ENCODE data around the gene CHMP3. TPM values are rescaled to one million over a fixed set of nuclear protein-coding genes. Genes with fewer than 3 reads are reported as not detected.

Gene CHMP3
- total RNA-seq, 1 donor from 2014 or later = 241 TPM

DNA sequence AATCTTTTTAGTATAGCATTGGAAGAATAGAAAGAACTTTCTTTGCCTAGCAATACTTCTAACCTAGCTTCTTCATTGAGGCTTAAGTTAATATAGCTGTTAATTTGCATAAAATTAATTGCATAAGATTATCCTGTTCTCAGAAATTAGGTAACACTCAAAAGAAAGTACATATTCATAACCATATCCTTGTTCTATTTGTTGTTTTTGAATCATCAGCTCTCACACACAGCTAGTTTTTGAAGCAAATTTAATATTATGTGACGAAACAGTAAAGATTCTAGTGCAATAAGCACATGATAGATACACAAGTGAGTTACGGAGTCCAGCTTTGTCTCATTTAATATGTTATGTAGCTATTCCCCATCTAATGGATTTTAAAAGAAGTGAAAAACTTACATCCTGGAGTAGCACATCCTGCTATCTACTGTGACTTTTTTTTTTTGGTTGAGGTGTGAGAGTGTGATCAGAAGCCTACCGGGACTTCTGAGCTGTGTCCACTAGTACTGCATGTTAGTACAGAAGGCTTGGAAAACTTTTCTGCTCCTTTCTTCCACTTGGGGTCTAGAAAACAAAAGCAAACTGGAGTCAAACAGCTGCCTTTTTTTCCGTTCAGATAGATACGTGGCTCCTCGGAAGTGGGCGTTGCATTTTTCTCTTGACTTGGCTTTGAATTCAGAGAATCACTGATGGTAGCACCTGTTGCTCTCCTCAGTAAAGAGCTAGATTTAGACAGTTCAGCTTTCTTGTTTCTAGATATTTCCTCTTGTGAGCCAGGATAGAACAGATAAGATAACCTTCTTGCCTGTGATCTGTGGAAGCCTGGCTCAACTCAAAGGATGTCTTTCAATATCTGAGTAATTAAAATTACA lies 94.8 kb downstream of the CHMP3 start:
- DNase-seq (ENCODE audit: low read depth) = no peak

DNA sequence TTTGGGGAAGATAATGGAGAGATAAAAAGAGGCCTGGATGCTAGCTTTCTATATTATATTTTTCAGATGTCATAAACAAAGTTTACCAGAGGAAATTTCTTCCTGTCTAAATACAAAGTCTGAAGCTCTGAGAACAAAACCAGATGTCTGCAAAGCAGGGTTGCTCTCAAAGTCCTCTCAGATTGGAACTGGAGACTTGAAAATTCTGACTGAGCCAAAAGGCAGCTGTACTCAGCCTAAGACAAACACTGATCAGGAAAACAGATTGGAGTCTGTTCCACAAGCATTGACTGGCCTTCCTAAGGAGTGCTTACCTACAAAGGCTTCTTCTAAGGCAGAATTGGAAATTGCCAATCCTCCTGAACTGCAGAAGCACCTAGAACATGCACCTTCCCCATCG lies 96.9 kb downstream of the CHMP3 start:
- no peak for DNase-seq (ENCODE audit: low read depth)

DNA sequence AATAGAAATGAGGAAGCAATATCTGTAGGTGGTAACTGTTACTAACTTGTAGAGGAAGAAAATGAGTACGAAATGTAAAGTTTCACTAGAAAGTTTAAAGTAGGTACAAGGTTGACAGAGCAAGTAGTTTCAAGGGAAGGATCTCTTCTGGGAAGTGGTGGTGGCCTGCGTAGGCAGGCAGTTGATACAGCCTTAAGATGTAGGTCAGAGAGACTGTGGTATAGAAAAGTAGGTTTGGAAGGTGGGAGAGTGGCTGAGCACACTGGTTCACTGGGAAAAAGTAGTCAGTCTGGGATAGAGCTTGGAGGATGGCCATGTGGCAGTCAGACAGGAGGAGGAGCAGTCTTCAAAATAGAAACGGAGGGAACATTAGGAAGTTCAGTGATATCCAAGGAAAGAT lies 98.6 kb downstream of the CHMP3 start:
- no peak for DNase-seq (ENCODE audit: low read depth)

- DNase-seq (ENCODE audit: low read depth) = no peak
Measured at GRCh38 chr2:86461042-86461743, 102.0 kb downstream of the CHMP3 start.

DNA sequence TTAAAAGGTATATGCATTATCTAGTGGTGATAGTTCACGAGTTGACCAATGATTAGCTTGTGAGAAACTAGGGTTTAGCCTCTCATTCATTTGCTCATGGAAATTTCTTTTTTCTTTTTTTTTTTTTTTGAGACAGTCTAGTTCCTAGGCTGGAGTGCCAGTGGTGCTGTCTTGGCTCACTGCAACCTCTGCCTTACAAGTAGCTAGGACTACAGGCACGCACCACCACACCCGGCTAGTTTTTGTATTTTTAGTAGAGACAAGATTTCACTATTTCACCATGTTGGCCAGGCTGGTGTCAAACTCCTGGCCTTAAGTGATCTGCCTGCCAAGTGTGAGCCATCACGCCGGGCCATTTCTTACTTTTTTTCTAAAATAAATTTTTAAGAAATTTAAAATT lies 108.1 kb downstream of the CHMP3 start:
- DNase-seq (ENCODE audit: low read depth) = no peak

- no peak for DNase-seq (ENCODE audit: low read depth)
Measured at GRCh38 chr2:86454238-86454637, 109.0 kb downstream of the CHMP3 start.

DNA sequence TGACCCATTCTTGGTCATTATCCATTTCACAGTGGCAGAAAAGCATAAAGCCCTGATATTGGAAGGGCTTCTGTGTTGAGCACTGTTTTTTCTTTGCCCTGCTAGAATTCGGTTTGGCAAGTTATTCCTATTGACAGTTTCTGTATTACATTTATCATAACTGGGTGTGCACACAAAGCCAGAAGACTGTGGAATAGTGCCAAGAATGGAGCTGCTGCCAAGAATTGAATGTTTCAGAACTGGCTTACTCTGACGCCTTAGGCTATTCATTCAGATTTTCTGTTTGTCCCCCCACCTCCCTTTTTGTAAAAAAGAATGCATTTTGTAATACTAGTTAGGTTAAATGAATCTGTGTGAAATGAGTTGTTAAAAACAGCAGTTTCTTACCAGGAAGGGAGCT lies 109.4 kb downstream of the CHMP3 start:
- peak; percentile 34 for DNase-seq (ENCODE audit: low read depth)

Other genes with a start within 250 kb of the CHMP3 start
- gene REEP1, start 225.8 kb downstream of the CHMP3 start, total RNA-seq = 0.17 and 0.35 TPM in 2 replicates
- 21.4 and 59.9 TPM in 2 replicates for gene KDM3A, start 122.1 kb downstream of the CHMP3 start, total RNA-seq
- gene RNF103, start 60.4 kb upstream of the CHMP3 start, total RNA-seq = 23.3 and 48.0 TPM in 2 replicates
- gene RMND5A, start 156.8 kb upstream of the CHMP3 start, total RNA-seq = 43.9 and 72.5 TPM in 2 replicates
- gene CD8A, start 227.5 kb upstream of the CHMP3 start, total RNA-seq = 0.17 TPM in 1 of 2 replicates, not detected in the other

All from renal cortical epithelial cell (primary cell).